HCT116 (cell line): ENCODE measurements around the gene SH3PXD2A.
A peak's percentile ranks its signal among the peaks of the same experiment; 100 is the strongest.

ENCODE experiments used
- CTCF ChIP-seq, 3 experiments: fragments of 200-600 bp in 1 of 3; sonication (generic) in 1 of 3; IDR thresholded peaks in 2 of 3; conservative IDR thresholded peaks in 1 of 3; 2 replicates each; pipeline ENCODE4 v1.5.1; 2012 to 2017; ENCODE audit warnings: low read depth in 2 of 3, low read length in 2 of 3, antibody characterized with exemption in 1 of 3, borderline replicate concordance in 1 of 3, control low read depth in 1 of 3, mild to moderate bottlenecking in 1 of 3, mixed read lengths in 1 of 3, mixed run types in 1 of 3, moderate library complexity in 1 of 3; ENCODE audit not compliant: insufficient read depth in 1 of 3
- EZH2 ChIP-seq: fragments of 200-600 bp; sonication (generic); IDR thresholded peaks from 2 replicates; pipeline ENCODE4 v1.6.1; 2017; ENCODE audit warnings: antibody characterized with exemption, mixed run types
- JUND ChIP-seq: IDR thresholded peaks from 2 replicates; pipeline ENCODE4 v1.6.1; 2012
- POLR2A ChIP-seq: IDR thresholded peaks from 2 replicates; pipeline ENCODE4 v1.7.0; 2011; ENCODE audit warnings: borderline replicate concordance; ENCODE audit not compliant: insufficient read depth, insufficient read length; ENCODE audit errors: extremely low read depth
- POLR2AphosphoS5 ChIP-seq: IDR thresholded peaks from 2 replicates; pipeline ENCODE4 v1.6.1; 2011; ENCODE audit warnings: mild to moderate bottlenecking, low read depth, low read length, moderate library complexity
- RAD21 ChIP-seq: IDR thresholded peaks from 2 replicates; pipeline ENCODE4 v1.6.1; 2012; ENCODE audit warnings: low read depth, mild to moderate bottlenecking
- ZFX ChIP-seq: fragments of 450-650 bp; IDR thresholded peaks from 2 replicates; pipeline ENCODE4 v1.6.1; 2017
- ZNF274 ChIP-seq: fragments of 200-500 bp; sonication (Bioruptor generic); IDR thresholded peaks from 2 replicates; pipeline ENCODE4 v1.6.1; 2014; ENCODE audit warnings: mild to moderate bottlenecking, low read depth, low read length, inconsistent platforms

GRCh38 chr10:103745341-103746247, 109.8 kb downstream of the SH3PXD2A start:
- TF ChIP-seq ZFX (peak; percentile 43; the same call in 1 of the 2 replicates), CTCF (IDR thresholded peaks at IDR 0.05 in 2 of 3, conservative IDR thresholded peaks at IDR 0.05 in 1 of 3; ENCODE audit: borderline replicate concordance in 1 of 3, insufficient read depth in 1 of 3, low read depth in 2 of 3, low read length in 2 of 3) (peak in 1 of 3 experiments; percentile 15; a peak in 1 of 6 replicates), POLR2AphosphoS5 (peak; percentile 52), RAD21 (no peak), ZNF274 (no peak), EZH2 (no peak), JUND (no peak), POLR2A (no peak)
